Measurements from ENCODE around the gene CELF2.
"Not testable (repeated sequence)": the region's sequence is repeated elsewhere in the genome, so short reads cannot be mapped to it uniquely, and the experiment has no call there.

Gene CELF2

DNA sequence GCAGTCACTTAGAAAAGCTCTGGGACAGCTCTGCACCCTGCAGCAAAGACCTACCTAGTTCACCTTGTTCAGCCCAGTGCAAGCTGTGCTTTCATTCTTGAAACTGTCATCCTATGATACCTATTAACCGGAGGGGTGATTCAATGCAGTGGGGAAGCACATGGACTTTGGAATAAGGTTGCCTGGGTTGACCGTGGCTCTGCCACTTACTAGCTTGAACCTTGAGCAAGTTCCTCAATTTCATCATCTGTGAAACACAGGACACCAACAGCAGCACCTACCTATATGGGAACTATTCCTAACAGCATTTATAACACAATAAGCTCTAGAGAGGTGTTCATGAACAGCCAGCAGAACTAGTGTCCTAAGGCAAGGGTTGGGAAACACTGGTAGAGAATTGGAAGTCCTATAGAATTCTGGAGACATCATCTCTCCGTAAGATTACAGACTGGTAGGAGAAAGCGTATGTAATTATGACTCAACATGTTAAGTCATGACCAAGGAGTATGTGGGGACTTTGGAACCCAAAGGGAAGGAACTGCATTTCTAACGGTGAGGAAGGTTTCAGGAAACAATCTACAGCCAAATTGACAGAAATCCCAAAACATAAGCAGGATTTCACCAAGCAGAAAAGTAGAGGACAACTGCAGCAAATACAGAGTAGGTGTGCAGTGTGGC lies 323.8 kb downstream of the CELF2 start:
- H3K4me3 ChIP-seq (ENCODE audit: low read depth, low read length), result no peak overlapping the region
- H3K9me3 ChIP-seq (ENCODE audit: control insufficient read depth, low read length), result no peaks in the 10 kb centered on the region
- TF ChIP-seq, protein P1, sequence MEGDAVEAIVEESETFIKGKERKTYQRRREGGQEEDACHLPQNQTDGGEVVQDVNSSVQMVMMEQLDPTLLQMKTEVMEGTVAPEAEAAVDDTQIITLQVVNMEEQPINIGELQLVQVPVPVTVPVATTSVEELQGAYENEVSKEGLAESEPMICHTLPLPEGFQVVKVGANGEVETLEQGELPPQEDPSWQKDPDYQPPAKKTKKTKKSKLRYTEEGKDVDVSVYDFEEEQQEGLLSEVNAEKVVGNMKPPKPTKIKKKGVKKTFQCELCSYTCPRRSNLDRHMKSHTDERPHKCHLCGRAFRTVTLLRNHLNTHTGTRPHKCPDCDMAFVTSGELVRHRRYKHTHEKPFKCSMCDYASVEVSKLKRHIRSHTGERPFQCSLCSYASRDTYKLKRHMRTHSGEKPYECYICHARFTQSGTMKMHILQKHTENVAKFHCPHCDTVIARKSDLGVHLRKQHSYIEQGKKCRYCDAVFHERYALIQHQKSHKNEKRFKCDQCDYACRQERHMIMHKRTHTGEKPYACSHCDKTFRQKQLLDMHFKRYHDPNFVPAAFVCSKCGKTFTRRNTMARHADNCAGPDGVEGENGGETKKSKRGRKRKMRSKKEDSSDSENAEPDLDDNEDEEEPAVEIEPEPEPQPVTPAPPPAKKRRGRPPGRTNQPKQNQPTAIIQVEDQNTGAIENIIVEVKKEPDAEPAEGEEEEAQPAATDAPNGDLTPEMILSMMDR (IDR thresholded peaks at IDR 0.05), result no peak
- H3K9ac ChIP-seq, result no peak overlapping the region
- H3K27ac ChIP-seq, result no peak overlapping the region
- no peaks in the 10 kb centered on the region for H3K79me2 ChIP-seq
- no peaks in the 10 kb centered on the region for H3K27me3 ChIP-seq (ENCODE audit: control insufficient read depth, insufficient read depth, low read length)
- no peak overlapping the region for H3K4me2 ChIP-seq (ENCODE audit: low read length)
- no peaks in the 10 kb centered on the region for H3K4me1 ChIP-seq
- no peaks in the 10 kb centered on the region for H3K36me3 ChIP-seq (ENCODE audit: control insufficient read depth, insufficient read depth, low read length)
- no peak overlapping the region for H2AFZ ChIP-seq

DNA sequence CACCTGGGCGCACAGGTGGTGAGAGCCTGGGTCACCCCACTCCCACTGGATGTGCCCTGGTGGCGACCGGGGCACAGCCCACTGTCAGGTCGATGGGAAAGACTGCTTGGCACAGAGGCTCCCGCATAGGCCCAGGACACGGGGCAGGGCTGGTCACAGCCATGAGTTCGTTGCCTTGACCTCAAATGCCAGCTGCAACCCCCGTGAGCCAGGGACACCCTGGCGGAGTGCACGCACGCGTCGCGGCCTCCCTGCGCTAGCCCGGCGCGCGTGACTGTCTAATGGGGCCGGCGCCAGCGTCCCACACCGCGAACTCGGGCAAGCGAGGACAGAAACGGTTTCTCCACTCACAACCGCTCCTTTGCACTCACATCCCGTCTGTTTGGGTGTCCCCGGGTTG lies 326.4 kb downstream of the CELF2 start:
- Histone ChIP-seq H3K9ac (no peak overlapping the region), H3K4me2 (ENCODE audit: low read length) (no peak overlapping the region), H3K9me3 (ENCODE audit: control insufficient read depth, low read length) (no peaks in the 10 kb centered on the region), H2AFZ (no peak overlapping the region), H3K4me1 (no peaks in the 10 kb centered on the region), H3K79me2 (no peaks in the 10 kb centered on the region), H3K4me3 (ENCODE audit: low read depth, low read length) (no peak overlapping the region), H3K27ac (no peak overlapping the region), H3K27me3 (ENCODE audit: control insufficient read depth, insufficient read depth, low read length) (no peaks in the 10 kb centered on the region), H3K36me3 (ENCODE audit: control insufficient read depth, insufficient read depth, low read length) (no peaks in the 10 kb centered on the region)
- TF ChIP-seq, protein P1 (IDR thresholded peaks at IDR 0.05), result no peak

DNA sequence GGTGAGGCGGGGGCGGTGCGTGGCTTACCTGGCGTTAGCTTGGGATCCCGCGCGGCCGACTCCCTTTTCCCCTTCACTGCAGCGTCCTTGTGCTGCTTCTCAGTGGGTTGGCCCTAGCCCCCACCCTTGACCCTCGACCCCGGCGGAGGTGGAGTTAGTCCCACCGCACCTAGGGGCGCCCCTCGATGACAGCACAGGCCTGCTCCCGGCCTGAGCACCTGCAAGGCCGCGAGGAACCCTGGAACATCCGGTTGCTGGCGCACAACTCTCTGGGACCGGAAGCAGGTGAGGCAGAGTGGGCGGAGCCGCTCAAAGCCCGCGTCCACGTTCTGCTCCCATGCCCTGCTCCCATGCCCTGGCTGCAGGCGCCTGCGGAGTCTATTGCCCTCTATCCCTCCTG lies 326.9 kb downstream of the CELF2 start:
- Histone ChIP-seq H3K79me2 (no peaks in the 10 kb centered on the region), H3K27ac (no peak overlapping the region), H3K27me3 (ENCODE audit: control insufficient read depth, insufficient read depth, low read length) (no peaks in the 10 kb centered on the region), H3K4me2 (ENCODE audit: low read length) (no peak overlapping the region), H3K9me3 (ENCODE audit: control insufficient read depth, low read length) (no peaks in the 10 kb centered on the region), H3K9ac (no peak overlapping the region), H2AFZ (no peak overlapping the region), H3K4me3 (ENCODE audit: low read depth, low read length) (no peak overlapping the region), H3K36me3 (ENCODE audit: control insufficient read depth, insufficient read depth, low read length) (no peaks in the 10 kb centered on the region), H3K4me1 (no peaks in the 10 kb centered on the region)
- TF ChIP-seq, protein P1 (IDR thresholded peaks at IDR 0.05), result no peak

DNA sequence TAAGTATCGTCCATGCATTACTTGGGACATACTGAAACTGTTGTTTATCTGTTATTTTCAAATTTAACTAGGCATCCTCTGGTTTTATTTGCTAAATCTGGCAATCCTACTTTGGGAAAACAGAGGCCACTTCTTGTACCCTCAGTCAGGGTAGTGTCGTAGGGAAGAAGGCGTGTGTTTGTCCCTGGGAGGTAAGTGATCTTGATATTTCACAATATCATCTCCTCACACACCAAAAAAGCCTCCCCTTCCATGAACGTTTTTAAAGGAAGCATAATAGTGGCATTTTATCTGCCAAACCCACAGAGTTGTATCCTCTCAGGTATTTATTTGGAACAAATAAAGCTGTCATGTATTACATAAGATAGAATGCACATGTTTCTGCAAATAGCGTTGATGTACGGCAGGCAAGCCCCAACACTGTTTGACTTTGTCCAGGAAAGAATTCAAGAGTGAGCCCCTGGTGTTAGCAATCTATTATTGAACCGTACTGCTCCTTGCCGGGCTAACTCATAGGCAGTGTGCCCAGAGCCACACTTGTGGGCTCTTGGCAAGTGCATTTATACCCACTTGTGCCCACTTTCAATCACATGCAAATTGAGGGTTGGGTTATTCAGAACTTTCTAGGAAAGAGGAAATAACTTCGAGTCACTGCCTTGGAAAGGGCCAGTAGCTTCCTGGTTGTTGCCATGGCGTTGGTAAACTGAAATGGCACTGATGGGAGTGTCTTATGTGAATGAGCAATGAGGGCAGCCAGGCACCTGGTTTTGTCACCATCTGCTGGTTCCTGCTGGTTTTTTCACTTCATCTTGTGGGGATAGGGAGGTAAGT lies 327.8 kb downstream of the CELF2 start:
- Histone ChIP-seq H2AFZ (no peak overlapping the region), H3K36me3 (ENCODE audit: control insufficient read depth, insufficient read depth, low read length) (no peaks in the 10 kb centered on the region), H3K4me1 (no peaks in the 10 kb centered on the region), H3K4me3 (ENCODE audit: low read depth, low read length) (no peak overlapping the region), H3K4me2 (ENCODE audit: low read length) (no peak overlapping the region), H3K27me3 (ENCODE audit: control insufficient read depth, insufficient read depth, low read length) (no peaks in the 10 kb centered on the region), H3K9ac (no peak overlapping the region), H3K27ac (no peak overlapping the region), H3K79me2 (no peaks in the 10 kb centered on the region), H3K9me3 (ENCODE audit: control insufficient read depth, low read length) (no peaks in the 10 kb centered on the region)
- TF ChIP-seq, protein P1 (IDR thresholded peaks at IDR 0.05), result no peak

DNA sequence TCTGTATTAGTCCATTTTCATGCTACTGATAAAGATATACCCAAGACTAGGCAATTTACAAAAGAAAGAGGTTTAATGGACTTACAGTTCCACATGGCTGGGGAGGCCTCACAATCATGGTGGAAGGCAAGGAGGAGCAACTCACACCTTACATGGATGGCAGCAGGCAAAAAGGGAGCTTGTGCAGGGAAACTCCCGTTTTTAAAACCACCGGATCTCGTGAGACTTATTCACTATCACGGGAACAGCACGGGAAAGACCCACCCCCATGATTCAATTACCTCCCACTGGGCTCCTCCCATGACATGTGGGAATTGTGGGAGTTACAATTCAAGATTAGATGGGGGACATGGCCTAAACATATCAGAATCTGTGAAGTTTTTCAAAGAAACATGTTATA lies 329.9 kb downstream of the CELF2 start:
- not testable (repeated sequence) for H3K4me1 ChIP-seq; H3K4me3 ChIP-seq (ENCODE audit: low read depth, low read length); H3K4me2 ChIP-seq (ENCODE audit: low read length); H3K27ac ChIP-seq; H2AFZ ChIP-seq; H3K9ac ChIP-seq; H3K9me3 ChIP-seq (ENCODE audit: control insufficient read depth, low read length); H3K79me2 ChIP-seq; H3K27me3 ChIP-seq (ENCODE audit: control insufficient read depth, insufficient read depth, low read length); H3K36me3 ChIP-seq (ENCODE audit: control insufficient read depth, insufficient read depth, low read length)

All from parathyroid adenoma (tissue), 2 donors.